Measurements from ENCODE around the gene PEX11G.

Gene PEX11G

DNA sequence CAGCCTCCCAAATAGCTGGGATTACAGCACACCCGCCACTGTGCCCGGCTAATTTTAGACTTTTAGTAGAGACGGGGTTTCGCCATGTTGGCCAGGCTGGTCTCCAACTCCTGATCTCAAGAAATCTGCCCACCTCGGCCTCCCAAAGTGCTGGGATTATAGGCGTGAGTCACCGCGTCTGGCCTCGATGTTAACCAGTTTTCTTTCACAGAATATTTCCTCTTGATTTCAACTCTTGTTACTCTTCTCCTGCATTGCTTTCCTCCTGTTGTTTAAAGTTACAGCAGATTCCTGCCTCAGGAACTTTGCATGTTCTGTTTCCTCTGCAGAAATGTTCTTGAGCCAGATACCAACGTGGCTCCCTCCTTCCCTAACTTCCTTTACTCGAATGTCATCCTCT lies 3.7 kb upstream of the PEX11G start:
- DNase-seq: no peak

DNA sequence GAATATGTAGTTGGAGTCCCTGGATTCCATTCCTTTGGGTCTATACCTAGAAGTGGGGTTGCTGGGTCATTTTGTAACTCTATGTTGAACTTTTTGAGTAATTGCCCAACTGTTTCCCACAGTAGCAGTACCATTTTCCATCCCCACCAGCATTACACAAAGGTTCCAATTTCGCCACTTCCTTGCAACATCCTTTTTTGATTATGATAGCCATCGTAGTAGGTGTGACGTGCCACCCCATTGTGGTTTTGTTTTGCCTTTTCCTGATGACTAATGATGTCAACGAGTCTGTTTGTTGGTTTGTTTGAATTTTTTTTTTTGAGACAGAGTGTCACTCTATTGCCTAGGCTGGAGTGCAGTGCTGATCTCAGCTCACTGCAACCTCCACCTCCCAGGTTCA lies 3.3 kb upstream of the PEX11G start:
- DNase-seq: no peak

DNA sequence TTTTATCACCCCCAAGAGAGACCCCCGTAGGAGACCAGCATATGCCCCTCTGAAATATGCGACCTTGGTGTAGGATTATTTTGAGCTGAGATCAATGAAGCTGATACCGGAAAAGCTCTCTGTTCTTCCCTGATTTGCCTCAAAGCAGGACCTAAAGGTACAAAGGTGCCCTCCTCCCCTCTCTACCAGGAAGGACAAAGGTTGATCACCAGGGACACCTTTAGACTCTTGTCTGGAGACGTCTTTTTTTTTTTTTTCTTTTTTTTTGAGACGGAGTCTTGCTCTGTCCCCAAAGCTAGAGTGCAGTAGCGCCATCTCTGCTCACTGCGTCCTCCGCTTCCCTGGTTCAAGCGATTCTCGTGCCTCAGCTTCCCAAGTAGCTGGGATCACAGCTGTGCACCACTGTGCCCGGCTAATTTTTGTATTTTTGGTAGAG lies 792 bp upstream of the PEX11G start:
- no peak for DNase-seq

DNA sequence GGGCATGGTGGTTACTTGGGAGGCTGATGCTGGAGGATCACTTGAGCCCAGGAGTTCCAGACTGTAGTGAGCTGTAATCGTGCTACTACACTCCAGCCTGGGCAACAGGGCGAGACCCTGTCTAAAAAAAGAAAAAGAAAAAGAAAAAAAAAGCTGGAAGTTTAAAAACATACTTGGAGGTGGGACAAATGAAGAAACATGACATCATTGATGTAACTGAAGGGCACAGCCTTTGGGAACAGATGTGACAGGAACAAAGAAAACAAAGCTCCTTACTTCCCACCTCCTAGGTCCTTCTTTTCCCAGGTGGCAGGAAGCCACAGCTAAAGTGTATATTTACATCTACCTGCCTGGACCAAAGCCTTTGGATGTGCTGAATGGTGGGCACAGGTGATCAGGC lies 1.9 kb downstream of the PEX11G start:
- no peak for DNase-seq

DNA sequence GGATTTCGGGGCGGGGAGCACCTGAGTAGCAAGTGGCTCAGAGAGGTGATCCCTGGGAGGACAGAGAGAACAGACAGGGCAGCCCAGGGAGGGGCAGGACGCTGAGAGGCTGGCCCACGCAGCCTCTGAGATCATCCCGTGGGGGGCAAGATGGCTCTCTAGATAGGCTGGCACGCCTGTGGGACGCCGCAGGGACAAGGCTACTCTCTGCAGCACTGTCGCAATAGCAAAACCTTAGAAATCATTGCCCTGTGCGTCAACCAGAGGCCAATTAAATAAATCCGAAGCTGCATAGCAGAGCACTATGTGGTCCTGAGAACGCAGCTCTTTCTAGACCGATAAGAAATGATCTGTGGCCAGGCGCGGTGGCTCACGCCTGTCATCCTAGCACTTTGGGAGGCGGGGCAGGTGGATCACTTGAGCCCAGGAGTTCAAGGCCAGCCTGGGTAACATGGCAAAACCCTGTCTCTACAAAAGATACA lies 5.1 kb downstream of the PEX11G start:
- no peak for DNase-seq

DNA sequence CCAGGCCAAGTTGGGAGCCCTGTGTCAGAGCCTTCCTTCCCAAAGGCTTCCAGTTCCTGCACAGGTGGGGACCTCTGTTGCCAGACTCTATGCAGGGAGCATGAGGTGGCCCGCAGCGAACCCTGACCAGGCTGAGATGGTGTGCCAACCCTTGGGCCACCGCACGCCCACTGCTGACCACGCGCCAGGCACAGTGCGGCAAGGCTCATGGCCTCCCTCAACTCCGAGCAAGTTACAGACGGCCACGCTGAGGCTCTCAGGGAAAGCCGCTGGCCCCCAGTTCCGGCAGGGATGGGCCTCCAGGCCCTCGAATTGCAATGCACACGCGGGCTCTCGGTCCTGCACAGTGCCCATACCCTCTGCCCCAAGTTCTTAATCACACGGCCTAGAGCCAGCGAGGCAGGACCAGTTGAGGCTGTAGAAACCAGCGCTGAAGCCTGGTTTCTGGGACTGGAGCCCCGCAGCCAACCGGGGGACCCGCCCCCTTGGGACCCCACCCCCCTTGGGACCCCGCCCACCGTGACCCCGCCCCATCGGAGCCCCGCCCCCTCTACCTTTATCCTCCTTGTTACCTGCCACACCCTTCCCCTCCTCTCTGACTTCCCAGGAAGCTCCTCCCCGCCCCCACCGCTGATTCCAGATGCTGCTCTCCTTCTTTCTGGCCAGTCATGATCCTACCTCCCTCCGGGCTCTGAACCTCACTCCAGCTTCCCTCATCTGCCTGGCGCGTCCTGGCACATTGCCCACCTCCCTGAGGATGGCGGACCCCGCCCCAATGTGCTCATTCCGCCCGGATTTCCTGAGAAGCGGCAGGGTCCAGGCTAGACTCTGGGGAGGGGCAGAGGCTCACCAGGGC lies 6.0 kb downstream of the PEX11G start:
- peak; percentile 47 for DNase-seq

DNA sequence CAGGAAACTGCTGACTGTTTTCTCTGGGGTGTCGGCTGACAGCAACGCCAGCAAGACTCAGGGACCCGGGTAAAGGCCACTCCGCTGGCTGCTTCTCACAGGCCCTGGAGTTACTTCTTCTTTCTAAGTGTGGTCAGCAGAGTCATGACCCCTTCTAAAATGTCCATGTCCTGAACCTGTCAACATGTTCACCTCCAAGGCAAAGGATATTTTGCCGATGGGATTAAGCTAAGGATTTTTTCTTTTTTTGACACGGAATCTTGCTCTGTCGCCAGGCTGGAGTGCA lies 7.9 kb downstream of the PEX11G start:
- no peak for DNase-seq

DNA sequence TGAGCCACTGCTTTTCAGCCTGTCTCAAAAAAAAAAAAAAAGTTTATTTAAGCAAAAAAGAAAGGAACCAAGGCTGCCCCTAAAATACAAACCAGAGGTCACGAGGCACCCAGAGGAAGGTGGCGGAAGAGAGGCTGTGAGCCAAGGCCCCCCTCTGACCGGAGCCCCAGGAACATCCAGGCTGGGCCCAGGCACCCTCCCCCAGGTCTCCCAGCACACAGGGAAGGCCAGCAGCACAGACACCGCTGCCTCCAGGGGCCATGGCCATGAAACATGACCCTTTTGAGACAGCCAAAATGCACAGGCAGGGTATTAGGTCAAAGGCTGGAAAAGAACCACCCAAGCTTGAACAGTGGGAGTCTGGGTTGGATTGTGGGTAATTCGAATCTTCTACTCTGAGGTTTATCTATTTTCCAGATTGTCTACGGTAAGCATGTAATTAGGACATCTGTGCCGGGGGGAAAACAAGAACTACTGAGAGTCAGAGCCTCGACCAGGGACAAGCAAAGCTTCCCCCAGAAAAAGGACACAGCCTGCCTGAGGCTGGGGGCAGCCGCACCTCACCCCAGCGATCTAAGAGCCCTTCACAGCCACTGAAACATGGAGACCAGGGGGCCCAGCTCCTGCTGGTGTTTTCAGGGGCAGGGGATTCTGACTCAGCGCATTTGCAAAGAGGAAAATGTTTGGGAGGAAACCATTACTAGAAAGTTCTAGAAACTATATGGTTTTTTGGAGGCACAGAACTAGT lies 8.4 kb downstream of the PEX11G start:
- no peak for DNase-seq

DNA sequence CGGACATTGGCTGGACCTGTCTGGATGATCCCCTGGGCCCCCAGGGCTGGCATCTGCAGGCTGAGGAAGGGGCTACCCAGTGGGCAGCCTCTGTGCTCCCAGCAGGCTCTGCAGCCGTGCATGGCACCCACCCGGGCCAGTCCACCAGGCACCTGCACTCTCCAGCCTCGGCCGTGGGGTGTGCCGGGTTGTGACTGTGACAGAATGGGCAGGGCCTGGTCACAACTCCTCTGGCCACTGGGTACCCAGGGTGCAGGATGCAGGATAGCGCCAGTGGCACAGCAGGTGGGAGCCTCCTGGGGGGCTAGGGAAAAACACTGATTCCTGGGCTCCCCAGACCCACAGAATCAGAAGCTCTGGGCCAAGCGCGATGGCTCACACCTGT lies 10.0 kb downstream of the PEX11G start:
- DNase-seq: no peak

DNA sequence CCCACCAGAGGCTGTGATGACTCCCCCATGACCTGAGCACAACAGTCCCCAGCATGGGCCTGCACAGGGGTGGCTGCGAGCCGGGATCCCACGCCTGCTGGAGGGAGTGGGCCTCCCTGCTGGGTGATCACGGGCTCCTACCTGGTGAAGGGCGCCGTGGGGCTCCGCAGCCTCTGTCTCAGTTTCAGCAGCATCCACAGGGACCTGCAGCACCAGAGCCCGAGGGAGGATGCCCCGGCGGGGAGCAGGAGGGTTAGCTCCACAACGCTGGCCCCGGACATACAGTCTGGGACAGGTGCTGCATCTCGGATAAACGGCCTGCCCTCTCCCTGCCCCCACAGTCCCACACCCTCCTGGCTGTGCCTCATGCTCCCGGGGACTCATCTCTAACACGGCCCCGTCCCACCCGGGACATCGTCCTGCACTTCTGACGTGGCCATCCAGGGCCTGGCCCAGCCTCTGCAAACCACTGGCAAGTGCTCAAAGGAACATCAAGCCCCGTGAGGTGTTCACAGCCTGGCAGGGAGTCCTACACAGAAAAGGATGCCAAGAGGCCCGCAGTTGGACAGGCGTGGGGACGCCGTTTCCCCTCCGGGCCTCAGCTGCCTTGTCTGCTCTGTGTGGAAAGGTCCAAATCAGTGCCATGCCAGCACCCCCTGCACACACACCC lies 10.5 kb downstream of the PEX11G start:
- DNase-seq: no peak

DNA sequence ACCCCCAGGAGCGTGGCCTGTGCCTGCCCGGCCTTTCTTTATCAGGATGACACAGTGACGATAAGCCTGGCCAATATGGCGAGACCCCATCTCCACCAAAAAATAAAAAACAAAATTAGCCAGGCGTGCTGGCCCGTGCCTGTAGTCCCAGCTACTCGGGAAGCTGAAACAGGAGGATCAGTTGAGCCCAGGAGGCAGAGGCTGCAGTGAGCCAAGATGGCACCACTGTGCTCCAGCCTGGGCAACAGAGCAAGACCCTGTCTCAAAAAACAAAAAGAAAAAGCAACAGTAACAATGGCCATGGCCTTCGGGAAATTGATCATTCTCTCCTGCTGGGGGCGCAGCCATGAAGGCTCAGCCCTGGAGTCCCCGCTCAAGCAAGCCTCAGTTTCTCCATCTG lies 11.1 kb downstream of the PEX11G start:
- DNase-seq: no peak

DNA sequence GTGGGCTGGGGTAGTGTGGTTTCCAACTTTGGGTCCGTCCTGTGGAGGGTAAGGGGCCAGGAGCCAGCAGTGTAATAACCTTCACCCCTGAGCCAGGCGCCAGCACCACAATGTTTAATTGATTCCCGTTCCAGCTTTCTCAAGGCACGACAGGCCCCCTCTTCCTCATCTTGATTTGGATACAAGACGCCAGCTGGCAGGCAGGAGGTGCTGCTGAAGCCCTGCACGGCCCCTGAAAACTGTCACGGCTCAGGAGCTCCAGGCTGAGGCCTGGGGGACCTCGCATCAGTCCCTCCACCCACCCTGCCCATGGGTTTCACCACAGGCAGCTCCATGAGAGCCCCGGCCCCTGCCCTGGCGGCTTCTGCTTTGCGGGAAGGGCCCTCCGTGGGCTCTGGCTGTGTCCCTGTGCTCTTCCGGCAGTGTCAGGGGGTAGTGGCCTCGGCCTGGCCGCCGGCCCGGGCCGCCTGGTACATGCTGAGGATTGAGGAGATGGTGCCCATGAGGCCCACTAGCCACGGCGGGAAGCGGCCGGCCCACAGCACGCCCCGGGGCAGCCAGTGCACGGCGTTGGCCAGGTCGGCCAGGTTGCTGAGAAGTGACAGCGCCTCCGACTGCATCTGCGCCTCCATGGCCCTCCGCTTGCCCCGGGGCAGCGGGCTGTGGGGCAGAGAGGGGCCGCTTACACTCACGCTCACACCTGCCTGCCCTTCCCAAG lies 11.9 kb downstream of the PEX11G start:
- no peak for DNase-seq

DNA sequence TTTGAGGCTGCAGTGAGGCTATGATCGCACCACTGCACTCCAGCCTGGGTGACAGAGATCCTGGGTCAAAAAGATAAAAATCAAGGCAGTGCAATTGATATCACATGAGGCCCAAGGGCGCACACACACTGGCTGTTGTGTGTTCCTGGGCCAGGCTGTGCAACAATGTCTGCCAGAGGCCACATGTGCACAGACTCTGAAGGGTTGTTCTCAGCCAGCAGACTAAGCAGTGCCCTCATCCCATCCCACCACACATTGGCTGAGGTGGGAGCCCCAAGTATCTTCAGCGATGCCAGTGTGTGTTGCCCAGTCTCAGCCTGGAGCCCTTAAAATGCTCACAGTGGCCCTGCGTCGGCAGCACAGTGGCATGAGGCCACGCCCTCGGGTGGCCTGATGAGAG lies 12.6 kb downstream of the PEX11G start:
- no peak for DNase-seq

DNA sequence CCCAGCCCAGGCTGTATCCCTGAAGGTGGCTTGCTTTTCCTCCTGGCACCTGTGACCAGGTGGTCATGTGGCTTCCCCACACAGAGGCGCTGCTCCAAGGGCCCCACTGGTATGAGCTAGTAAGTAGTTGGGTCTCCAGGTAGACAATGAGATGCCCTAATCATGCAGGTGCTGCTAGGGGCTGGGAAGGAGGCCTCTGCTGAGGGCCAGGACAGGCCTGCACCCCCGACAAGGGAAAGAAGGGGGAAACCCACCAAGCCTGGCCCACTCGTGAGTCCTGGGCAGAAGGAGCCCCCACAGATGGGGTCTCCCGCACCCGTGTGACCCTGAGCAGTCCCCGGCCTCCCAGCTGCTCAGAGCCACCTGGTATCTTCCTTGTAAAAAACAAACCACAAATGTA lies 13.2 kb downstream of the PEX11G start:
- DNase-seq: no peak

DNA sequence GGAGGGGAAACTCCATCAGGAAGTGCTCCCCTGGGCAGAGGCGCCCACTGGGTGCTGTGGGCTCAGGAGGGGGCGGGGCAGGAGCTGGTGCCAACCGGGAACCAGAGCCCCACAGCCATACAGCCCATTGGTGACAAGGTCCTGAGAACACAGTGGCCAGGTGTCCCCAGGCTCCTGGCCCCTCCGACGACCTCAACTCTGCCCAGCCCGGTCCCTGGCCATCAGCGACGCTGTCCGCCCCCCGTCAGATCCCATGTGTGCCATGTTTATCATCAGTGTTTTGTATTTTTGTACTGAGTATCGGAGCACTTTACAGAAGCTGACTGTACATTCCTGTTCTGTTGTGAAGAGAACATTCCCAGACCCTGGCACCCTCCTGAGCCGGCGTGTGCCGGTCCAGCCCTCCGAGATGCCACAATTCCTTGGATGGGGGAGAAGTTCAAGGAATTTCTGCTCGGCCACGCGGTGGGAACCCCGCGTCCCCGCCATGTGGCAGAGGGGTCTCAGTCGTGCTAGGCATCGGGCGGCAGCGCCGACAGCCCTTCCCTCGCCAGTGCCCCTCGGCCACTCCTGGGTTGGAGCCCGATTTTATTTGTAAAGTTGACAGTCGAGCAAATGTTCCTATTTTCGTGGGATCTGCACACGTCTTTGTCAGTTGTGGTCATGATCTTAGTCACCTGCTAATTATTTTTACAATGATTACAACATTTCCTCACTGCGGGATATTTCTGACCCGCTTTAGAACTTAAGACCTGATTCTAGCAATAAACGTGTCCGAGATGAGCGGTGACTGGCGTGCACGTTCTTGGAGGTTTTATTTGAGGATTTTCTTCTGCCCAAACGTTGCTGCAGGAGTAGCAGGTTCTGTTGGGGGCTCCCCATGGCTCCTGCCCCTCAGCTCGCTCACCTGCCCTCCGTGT lies 16.9 kb downstream of the PEX11G start:
- no peak for DNase-seq

DNA sequence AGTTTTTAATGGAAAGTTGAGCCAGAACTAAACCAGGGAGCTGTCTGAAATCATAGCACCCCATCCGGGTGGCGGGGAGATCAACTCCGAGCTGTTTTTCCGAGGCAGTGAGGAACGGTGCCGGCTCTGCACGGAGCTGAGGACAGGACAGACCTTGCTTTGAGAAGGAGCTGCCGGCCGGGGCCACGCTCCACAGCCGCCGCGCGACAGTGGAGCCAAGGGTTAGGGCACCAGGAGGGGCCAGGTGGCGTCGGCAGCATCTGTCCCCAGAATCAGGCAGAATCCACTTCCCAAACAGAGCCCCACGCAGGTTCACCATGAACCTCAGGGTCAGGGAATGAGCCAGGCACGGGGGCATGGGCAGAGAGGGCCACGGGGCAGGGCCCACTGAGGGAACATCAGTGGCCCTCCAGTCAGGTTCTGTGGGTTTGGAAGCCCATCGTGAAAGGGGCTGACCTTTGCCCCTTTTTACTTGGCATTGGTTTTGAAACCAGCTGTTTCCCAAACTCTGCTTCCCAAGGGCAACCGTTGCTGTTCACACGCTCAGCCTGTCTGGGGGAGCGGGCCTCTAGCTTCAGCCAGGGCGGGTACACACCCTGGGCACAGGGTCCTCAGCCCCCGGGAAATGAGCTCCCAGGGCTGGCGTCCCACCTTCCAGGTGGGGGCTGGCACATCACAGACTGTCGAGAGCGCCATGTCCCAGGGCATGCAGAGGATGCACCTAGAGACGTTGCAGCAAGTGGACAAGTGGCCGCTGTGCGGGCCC lies 18.1 kb downstream of the PEX11G start:
- DNase-seq: no peak

DNA sequence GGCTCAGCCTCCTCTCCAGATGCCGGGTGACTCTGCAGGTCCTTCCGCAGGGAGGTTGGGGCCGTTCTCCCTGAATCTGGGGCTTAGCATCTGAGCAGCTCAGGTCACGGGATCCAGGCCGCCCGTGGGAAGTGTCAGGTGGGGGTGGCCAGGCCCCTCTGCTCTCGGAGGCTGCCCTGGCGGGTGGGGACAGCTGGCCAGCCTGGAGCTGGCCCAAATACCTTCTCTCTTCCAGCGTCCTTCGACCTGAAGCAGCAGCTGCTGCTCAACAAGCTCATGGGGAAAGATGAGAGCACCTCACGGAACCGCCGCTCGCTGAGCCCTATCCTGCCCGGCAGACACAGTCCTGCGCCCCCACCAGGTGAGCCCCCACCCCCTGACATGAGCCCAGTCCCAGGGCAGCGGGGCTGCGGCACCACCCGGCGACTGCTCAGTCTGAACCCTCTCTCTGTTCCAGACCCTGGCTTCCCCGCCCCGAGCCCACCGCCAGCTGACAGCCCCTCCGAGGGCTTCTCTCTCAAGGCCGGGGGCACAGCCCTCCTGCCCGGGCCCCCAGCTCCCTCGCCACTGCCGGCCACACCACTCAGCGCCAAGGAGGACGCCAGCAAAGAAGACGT lies 19.1 kb downstream of the PEX11G start:
- DNase-seq: no peak

DNA sequence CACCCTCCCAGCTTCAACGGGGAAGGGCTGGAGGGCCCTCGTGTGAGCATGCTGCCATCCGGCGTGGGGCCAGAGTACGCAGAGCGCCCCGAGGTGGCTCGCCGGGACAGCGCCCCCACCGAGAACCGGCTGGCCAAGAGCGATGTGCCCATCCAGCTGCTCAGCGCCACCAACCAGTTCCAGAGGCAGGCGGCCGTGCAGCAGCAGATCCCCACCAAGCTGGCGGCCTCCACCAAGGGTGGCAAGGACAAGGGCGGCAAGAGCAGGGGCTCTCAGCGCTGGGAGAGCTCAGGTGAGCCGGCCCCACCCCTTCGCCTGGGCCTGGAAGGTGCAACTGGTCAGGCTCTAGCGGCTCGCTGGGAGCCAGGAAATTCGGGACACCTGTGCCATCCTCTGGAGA lies 20.0 kb downstream of the PEX11G start:
- DNase-seq: no peak

DNA sequence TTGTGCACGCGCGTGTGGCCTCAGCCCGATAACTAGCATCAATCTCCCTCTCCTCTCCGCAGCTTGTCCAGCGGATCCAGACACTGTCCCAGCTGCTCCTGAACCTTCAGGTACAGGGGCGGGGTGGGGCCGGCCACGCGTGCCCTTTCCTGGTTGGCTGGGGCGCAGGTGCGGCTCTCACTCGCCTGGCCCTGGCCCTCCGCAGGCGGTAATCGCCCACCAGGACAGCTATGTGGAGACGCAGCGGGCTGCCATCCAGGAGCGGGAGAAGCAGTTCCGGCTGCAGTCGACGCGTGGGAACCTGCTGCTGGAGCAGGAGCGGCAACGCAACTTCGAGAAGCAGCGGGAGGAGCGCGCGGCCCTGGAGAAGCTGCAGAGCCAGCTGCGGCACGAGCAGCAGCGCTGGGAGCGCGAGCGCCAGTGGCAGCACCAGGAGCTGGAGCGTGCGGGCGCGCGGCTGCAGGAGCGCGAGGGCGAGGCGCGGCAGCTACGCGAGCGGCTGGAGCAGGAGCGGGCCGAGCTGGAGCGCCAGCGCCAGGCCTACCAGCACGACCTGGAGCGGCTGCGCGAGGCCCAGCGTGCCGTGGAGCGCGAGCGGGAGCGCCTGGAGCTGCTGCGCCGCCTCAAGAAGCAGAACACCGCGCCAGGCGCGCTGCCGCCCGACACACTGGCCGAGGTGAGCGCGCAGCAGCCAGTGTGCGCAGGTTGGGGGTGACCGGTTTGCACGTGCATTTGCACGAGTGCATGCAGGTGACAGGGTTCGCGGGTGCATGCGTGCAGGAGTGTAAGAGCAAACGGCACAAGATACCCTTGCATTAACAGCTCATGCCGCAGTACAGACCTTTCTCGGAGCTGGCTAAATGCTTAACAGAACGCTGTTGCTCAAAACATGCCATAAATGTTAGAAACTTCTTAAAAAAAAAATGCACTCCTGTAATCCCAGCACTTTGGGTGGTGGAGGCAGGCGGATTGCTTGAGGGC lies 21.5 kb downstream of the PEX11G start:
- DNase-seq: no peak

DNA sequence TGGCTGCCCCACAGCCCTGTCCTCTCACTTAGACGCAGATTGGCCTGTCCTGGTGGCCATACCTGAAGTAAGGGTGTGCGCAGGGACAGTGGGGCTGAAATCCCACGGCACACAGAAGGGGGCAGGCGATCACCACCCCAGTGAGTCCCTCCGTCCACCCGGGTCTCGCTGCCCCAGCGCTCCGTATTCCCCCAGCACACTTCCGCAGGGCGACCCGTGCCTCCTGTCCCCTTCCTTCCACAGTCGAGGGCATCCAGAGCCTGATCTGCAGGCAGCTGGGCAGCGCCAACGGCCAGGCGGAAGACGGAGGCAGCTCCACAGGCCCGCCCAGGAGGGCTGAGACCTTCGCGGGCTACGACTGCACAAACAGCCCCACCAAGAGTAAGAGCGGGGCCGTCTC lies 25.3 kb downstream of the PEX11G start:
- DNase-seq: no peak

Data from NCI-H345 (cell line).